Uterus (tissue), 2 donors: ENCODE results near the gene RBMS1.

Experiments
- POLR2A ChIP-seq, 2 donors: fragments of 450-650 bp; IDR thresholded peaks; one replicate each; pipeline ENCODE4 v1.6.1; 2016; ENCODE audit warnings: antibody characterized with exemption in 2 of 2, mild to moderate bottlenecking in 1 of 2, moderate library complexity in 1 of 2
- TF ChIP-seq, protein P1 (sequence below), 4 experiments: fragments of 200-600 bp in 2 of 4; fragments of 450-650 bp in 2 of 4; sonication (generic) in 2 of 4; IDR thresholded peaks; one replicate each; pipeline ENCODE4 v1.5.1; 2016 to 2019; ENCODE audit warnings: antibody characterized with exemption in 4 of 4, mild to moderate bottlenecking in 2 of 4, moderate library complexity in 1 of 4

- TF ChIP-seq, protein P1, sequence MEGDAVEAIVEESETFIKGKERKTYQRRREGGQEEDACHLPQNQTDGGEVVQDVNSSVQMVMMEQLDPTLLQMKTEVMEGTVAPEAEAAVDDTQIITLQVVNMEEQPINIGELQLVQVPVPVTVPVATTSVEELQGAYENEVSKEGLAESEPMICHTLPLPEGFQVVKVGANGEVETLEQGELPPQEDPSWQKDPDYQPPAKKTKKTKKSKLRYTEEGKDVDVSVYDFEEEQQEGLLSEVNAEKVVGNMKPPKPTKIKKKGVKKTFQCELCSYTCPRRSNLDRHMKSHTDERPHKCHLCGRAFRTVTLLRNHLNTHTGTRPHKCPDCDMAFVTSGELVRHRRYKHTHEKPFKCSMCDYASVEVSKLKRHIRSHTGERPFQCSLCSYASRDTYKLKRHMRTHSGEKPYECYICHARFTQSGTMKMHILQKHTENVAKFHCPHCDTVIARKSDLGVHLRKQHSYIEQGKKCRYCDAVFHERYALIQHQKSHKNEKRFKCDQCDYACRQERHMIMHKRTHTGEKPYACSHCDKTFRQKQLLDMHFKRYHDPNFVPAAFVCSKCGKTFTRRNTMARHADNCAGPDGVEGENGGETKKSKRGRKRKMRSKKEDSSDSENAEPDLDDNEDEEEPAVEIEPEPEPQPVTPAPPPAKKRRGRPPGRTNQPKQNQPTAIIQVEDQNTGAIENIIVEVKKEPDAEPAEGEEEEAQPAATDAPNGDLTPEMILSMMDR (IDR thresholded peaks at IDR 0.05) = no peak
- no peak for TF ChIP-seq POLR2A (IDR thresholded peaks at IDR 0.05)
Observed at GRCh38 chr2:160457588-160457987, 36.0 kb downstream of the RBMS1 start.
